Nephron (organoid): ENCODE results near the gene AFTPH.

Experiments used
- H3K27ac Mint-ChIP-seq, 3 experiments: 2 replicates each; pipeline ENCODE4 v1.8.0; 2020; ENCODE audit warnings: mixed read lengths in 3 of 3, mild to moderate bottlenecking in 2 of 3, moderate library complexity in 1 of 3
- H3K27me3 Mint-ChIP-seq: 2 replicates; pipeline ENCODE4 v1.8.0; 2021; ENCODE audit warnings: low read depth, mild to moderate bottlenecking, moderate library complexity, mixed read lengths
- H3K36me3 Mint-ChIP-seq: 2 replicates; pipeline ENCODE4 v1.8.0; 2020; ENCODE audit warnings: low read depth, mixed read lengths
- H3K4me1 Mint-ChIP-seq: 2 replicates; pipeline ENCODE4 v1.8.0; 2020; ENCODE audit warnings: mixed read lengths
- H3K4me3 Mint-ChIP-seq, 3 experiments: 2 replicates each; pipeline ENCODE4 v1.8.0; 2020; ENCODE audit warnings: mild to moderate bottlenecking in 3 of 3, mixed read lengths in 3 of 3, moderate library complexity in 2 of 3
- H3K9me3 Mint-ChIP-seq: 2 replicates; pipeline ENCODE4 v1.8.0; 2020; ENCODE audit warnings: mixed read lengths
- CTCF ChIP-seq, 3 experiments: fragments of 200-600 bp; sonication (generic); IDR thresholded peaks; one replicate each; pipeline ENCODE4 v1.5.0; 2021; ENCODE audit warnings: antibody characterized with exemption in 3 of 3; ENCODE audit not compliant: unreplicated experiment in 3 of 3

The AFTPH gene

GRCh38 chr2:64625299-64626145, 101.4 kb downstream of the AFTPH start:
- no peak for TF ChIP-seq CTCF (IDR thresholded peaks at IDR 0.05; ENCODE audit: unreplicated experiment in 3 of 3)
- H3K4me1 Mint-ChIP-seq: peaks cover 60% of the 10 kb centered on the region
- H3K27ac Mint-ChIP-seq: peak overlapping the region; percentile 45 to 87 (median 56)
- no peaks in the 10 kb centered on the region for H3K9me3 Mint-ChIP-seq
- H3K4me3 Mint-ChIP-seq: no peak overlapping the region
- peaks cover 3% of the 10 kb centered on the region for H3K27me3 Mint-ChIP-seq
- peaks cover 4% of the 10 kb centered on the region for H3K36me3 Mint-ChIP-seq

DNA sequence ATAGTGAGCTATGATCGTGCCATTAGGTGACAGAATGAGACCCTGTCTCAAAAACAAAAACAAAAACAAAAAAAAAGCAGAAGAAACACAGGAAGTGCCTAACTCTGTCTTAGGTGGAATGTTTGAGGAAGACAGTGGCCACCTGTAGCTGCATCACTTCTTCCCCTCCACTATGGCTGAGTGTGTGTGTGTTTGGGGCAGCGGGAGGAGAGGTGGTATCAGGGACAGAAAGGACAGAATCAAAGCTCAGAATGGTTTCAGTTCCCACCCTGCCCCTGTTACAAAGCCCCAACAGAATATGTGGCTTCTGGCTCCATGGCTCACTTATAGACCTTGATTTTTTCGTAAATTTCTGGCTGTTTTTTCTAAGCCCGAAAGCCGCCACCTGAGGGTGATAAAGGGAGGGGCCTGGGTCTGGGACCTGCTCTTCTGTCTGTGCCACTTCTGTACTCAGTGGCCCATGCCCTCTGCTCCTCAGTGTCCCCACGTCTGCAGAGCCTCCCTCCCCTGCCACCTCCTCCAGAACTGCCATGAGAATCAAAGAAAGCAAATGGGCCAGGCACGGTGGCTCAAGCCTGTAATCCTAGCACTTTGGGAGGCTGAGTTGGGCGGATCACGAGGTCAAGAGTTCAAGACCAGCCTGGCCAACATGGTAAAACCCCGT, 102.2 kb downstream of the AFTPH start:
- Mint-ChIP-seq H3K9me3 (no peaks in the 10 kb centered on the region), H3K27ac (peak overlapping the region; percentile 56 to 87 (median 85)), H3K36me3 (peaks cover 9% of the 10 kb centered on the region), H3K4me3 (no peak overlapping the region), H3K4me1 (peaks cover 66% of the 10 kb centered on the region), H3K27me3 (peaks cover 3% of the 10 kb centered on the region)
- TF ChIP-seq CTCF (IDR thresholded peaks at IDR 0.05; ENCODE audit: unreplicated experiment in 3 of 3): no peak

DNA sequence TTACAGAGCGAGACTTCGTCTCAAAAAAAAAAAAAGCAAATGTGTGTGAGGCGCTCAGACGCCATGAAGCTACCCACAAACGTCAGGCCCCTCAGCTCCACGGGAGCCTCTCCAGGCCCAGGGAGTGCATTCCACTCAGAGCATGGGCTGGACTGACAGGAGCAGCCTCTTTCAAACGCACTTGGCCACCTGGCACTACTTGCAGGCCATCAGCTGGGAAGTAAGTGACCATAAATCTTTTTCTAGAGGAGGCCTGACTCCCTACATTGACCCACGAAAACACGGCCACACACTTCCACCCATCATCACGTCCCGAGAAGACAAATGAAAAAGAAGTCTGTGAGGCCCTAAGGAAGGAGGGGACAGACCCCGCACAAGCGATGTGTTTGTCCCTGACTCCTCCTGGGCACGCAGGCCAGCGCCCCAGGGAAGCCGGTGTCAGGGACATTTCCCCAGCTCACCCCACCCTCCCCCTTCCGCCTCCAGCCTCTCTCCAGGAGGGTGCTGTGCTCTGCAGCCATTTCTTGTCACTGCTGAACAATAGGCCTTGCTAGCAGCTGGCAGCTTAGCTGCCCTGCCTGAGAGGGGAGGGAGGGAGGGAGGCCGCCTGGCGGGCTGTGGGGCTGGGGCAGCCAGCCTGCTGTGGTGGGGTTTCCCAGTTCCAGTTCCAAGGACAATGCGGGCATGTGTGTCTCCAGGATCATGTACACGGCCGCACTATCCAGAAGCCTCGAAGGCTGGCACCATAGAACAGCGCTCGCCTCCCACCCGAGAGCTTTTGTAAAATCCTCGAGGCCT, 103.0 kb downstream of the AFTPH start:
- TF ChIP-seq CTCF (IDR thresholded peaks at IDR 0.05; ENCODE audit: unreplicated experiment in 3 of 3): no peak
- H3K9me3 Mint-ChIP-seq: no peaks in the 10 kb centered on the region
- peaks cover 70% of the 10 kb centered on the region for H3K4me1 Mint-ChIP-seq
- peaks cover 3% of the 10 kb centered on the region for H3K27me3 Mint-ChIP-seq
- H3K4me3 Mint-ChIP-seq: no peak overlapping the region
- H3K27ac Mint-ChIP-seq: peak overlapping the region; percentile 56 to 87 (median 85)
- H3K36me3 Mint-ChIP-seq: peaks cover 9% of the 10 kb centered on the region

- peaks cover 13% of the 10 kb centered on the region for H3K36me3 Mint-ChIP-seq
- TF ChIP-seq CTCF (IDR thresholded peaks at IDR 0.05; ENCODE audit: unreplicated experiment in 3 of 3): no peak
- H3K4me3 Mint-ChIP-seq: no peak overlapping the region
- peak overlapping the region; percentile 54 to 85 (median 56) for H3K27ac Mint-ChIP-seq
- peaks cover 67% of the 10 kb centered on the region for H3K4me1 Mint-ChIP-seq
- H3K27me3 Mint-ChIP-seq: peaks cover 3% of the 10 kb centered on the region
- no peaks in the 10 kb centered on the region for H3K9me3 Mint-ChIP-seq
Measured at GRCh38 chr2:64627860-64628841, 104.0 kb downstream of the AFTPH start.

DNA sequence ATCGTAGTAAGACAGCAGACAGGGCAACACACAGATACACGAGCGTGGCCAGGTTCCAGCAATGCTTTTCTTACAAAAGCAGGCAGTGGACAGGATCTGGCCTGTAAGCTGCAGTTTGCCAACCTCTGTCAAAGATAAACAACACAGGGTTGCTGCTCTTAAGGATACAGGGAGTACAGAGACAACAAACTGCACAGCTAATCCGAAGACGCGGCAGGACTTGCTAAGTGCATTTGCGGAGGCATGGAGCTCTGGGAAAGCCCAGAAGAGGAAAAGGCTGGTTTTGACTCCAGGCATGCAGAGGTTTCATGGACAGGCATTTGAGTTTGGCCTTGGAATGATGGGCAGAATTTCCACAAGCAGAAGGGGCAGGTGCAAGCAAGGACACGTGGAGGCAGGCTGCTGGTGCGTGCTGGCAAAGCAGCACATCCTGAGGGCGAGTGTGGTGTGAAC, 105.2 kb downstream of the AFTPH start:
- peaks cover 3% of the 10 kb centered on the region for H3K27me3 Mint-ChIP-seq
- no peak overlapping the region for H3K4me3 Mint-ChIP-seq
- TF ChIP-seq CTCF (IDR thresholded peaks at IDR 0.05; ENCODE audit: unreplicated experiment in 3 of 3): no peak
- peaks cover 22% of the 10 kb centered on the region for H3K36me3 Mint-ChIP-seq
- peak overlapping the region; percentile 33 to 56 (median 54) for H3K27ac Mint-ChIP-seq
- H3K4me1 Mint-ChIP-seq: peaks cover 75% of the 10 kb centered on the region
- no peaks in the 10 kb centered on the region for H3K9me3 Mint-ChIP-seq
